C4-2B (cell line): Measurements from ENCODE around the gene ITPR1.

Experiments
- H3K27ac ChIP-seq: fragments of 450-650 bp; 2 replicates; pipeline ENCODE4 v1.5.1; 2017
- CTCF ChIP-seq: fragments of 450-650 bp; conservative IDR thresholded peaks from 2 replicates; pipeline ENCODE4 v1.5.1; 2017; ENCODE audit warnings: mild to moderate bottlenecking
- ZFX ChIP-seq: fragments of 450-650 bp; IDR thresholded peaks from 2 replicates; pipeline ENCODE4 v1.6.1; 2017

Gene ITPR1

GRCh38 chr3:4722103-4722502 is 229.0 kb downstream of the ITPR1 start:
- TF ChIP-seq CTCF: peak; percentile 57
- no peak for TF ChIP-seq ZFX
- H3K27ac ChIP-seq: no peak overlapping the region

- H3K27ac ChIP-seq: no peak overlapping the region
- TF ChIP-seq ZFX: no peak
- no peak for TF ChIP-seq CTCF
Measured at GRCh38 chr3:4724051-4724629, 231.0 kb downstream of the ITPR1 start.

GRCh38 chr3:4726549-4726948 is 233.4 kb downstream of the ITPR1 start:
- H3K27ac ChIP-seq: no peak overlapping the region
- no peak for TF ChIP-seq CTCF
- no peak for TF ChIP-seq ZFX

- TF ChIP-seq CTCF (no peak), ZFX (no peak)
- no peak overlapping the region for H3K27ac ChIP-seq
Measured at GRCh38 chr3:4729061-4729973, 236.2 kb downstream of the ITPR1 start.

GRCh38 chr3:4730719-4731118 is 237.6 kb downstream of the ITPR1 start:
- TF ChIP-seq ZFX: no peak
- TF ChIP-seq CTCF: no peak

GRCh38 chr3:4731543-4732111 is 238.5 kb downstream of the ITPR1 start:
- H3K27ac ChIP-seq: no peak overlapping the region
- no peak for TF ChIP-seq CTCF
- no peak for TF ChIP-seq ZFX

More at GRCh38 chr3:4730719-4731118, 237.6 kb downstream of the ITPR1 start:
- H3K27ac ChIP-seq: no peak overlapping the region

- TF ChIP-seq ZFX: no peak
- no peak for TF ChIP-seq CTCF
- H3K27ac ChIP-seq: no peak overlapping the region
Measured at GRCh38 chr3:4732925-4733324, 239.8 kb downstream of the ITPR1 start.
